H1 (cell line): ENCODE data around the gene MACROD2. TPM values are rescaled to one million over a fixed set of nuclear protein-coding genes. Genes with fewer than 3 reads are reported as not detected.

Experiments
- CTCF ChIA-PET: fragments of 300-600 bp; sonication (Branson Sonifier 250); formaldehyde crosslinking; loops from one replicate; lab custom pipeline; 2021; ENCODE audit not compliant: partially characterized antibody; lab: Charles Lee
- POLR2A ChIA-PET: fragments of 300-600 bp; sonication (Branson Sonifier 250); formaldehyde crosslinking; loops from one replicate; lab custom pipeline; 2021; ENCODE audit warnings: inconsistent platforms; ENCODE audit not compliant: partially characterized antibody; lab: Charles Lee
- DNase-seq, 2 experiments: peaks; one replicate each; pipeline versions ENCODE4 v3.0.0 to v3.0.0-alpha.2; 2010 to 2022; ENCODE audit warnings: low spot score in 2 of 2, low read depth in 1 of 2, mixed read lengths in 1 of 2
- FAIRE-seq: peaks from 2 replicates; lab custom pipeline; 2011; peaks lifted over from hg19 to GRCh38; lab: Jason Lieb, UNC
- H2AFZ ChIP-seq: 2 replicates; pipeline ENCODE4 v1.8.1; 2012; ENCODE audit warnings: low read length, inconsistent platforms
- H2AK5ac ChIP-seq: 2 replicates; pipeline ENCODE4 v1.6.1; 2013; ENCODE audit warnings: low read depth, low read length
- H2BK120ac ChIP-seq: replicated peaks from 2 replicates; pipeline ENCODE3; 2013; ENCODE audit warnings: low read depth, low read length, inconsistent platforms
- H2BK12ac ChIP-seq: 2 replicates; pipeline ENCODE4 v1.6.1; 2013; ENCODE audit warnings: low read depth, low read length
- H2BK15ac ChIP-seq: 2 replicates; pipeline ENCODE4 v1.6.1; 2013; ENCODE audit warnings: low read length
- H2BK20ac ChIP-seq: 2 replicates; pipeline ENCODE4 v1.6.1; 2013; ENCODE audit warnings: low read length
- H2BK5ac ChIP-seq: 2 replicates; pipeline ENCODE4 v1.6.1; 2013; ENCODE audit warnings: low read depth, low read length
- H3K14ac ChIP-seq: 2 replicates; pipeline ENCODE4 v1.6.1; 2013; ENCODE audit warnings: inconsistent platforms; ENCODE audit not compliant: insufficient read length
- H3K18ac ChIP-seq: 2 replicates; pipeline ENCODE4 v1.6.1; 2013; ENCODE audit warnings: low read length; ENCODE audit errors: extremely low read depth
- H3K23ac ChIP-seq: 2 replicates; pipeline ENCODE4 v1.6.1; 2013; ENCODE audit warnings: inconsistent platforms; ENCODE audit not compliant: insufficient read length
- H3K23me2 ChIP-seq: 2 replicates; pipeline ENCODE4 v1.6.1; 2013; ENCODE audit warnings: low read depth, low read length
- H3K27ac ChIP-seq: 2 replicates; pipeline ENCODE4 v1.6.1; 2011; ENCODE audit warnings: low read depth, low read length, inconsistent platforms
- H3K27me3 ChIP-seq, 4 experiments: replicated peaks in 1 of 4; 1 replicate in 1 of 4; 2 replicates in 3 of 4; pipeline versions ENCODE4 v1.6.1 to v1.8.1; 2011 to 2013; ENCODE audit warnings: low read length in 3 of 4, mild to moderate bottlenecking in 3 of 4, inconsistent platforms in 2 of 4, mixed read lengths in 2 of 4, moderate library complexity in 1 of 4; ENCODE audit not compliant: control insufficient read depth in 3 of 4, insufficient read depth in 3 of 4; ENCODE audit errors: extremely low read depth in 1 of 4
- H3K36me3 ChIP-seq, 4 experiments: 2 replicates each; pipeline versions ENCODE4 v1.6.1 to v1.8.1; 2011 to 2013; ENCODE audit warnings: mild to moderate bottlenecking in 4 of 4, low read length in 3 of 4, moderate library complexity in 2 of 4, control low read depth in 1 of 4, inconsistent platforms in 1 of 4; ENCODE audit not compliant: insufficient read depth in 4 of 4, control insufficient read depth in 2 of 4
- H3K4ac ChIP-seq: replicated peaks from 2 replicates; pipeline ENCODE3; 2013; ENCODE audit warnings: low read length, low read depth, mixed read lengths, inconsistent platforms; ENCODE audit not compliant: insufficient read length
- H3K4me1 ChIP-seq, 4 experiments: replicated peaks in 1 of 4; 1 replicate in 1 of 4; 2 replicates in 3 of 4; pipeline versions ENCODE4 v1.6.1 to v1.8.1; 2011 to 2013; ENCODE audit warnings: low read length in 3 of 4, inconsistent platforms in 2 of 4, mixed read lengths in 1 of 4; ENCODE audit not compliant: insufficient read depth in 4 of 4, control insufficient read depth in 3 of 4
- H3K4me2 ChIP-seq, 2 experiments: 2 replicates each; pipeline versions ENCODE4 v1.6.1 to v1.8.1; 2011 to 2013; ENCODE audit warnings: low read depth in 2 of 2, low read length in 2 of 2, control low read depth in 1 of 2, inconsistent platforms in 1 of 2, mild to moderate bottlenecking in 1 of 2; ENCODE audit not compliant: insufficient read depth in 1 of 2
- H3K4me3 ChIP-seq, 4 experiments: fragments of 200-600, 300-600 bp in 1 of 4; sonication (generic), shearing (Covaris generic), sonication (Bioruptor Twin) in 1 of 4; 2 replicates each; pipeline versions ENCODE4 v1.5.1 to v1.8.1; 2011 to 2016; ENCODE audit warnings: low read length in 4 of 4, low read depth in 3 of 4, control low read depth in 2 of 4, inconsistent platforms in 2 of 4, mild to moderate bottlenecking in 2 of 4, mixed read lengths in 1 of 4, moderate library complexity in 1 of 4; ENCODE audit not compliant: insufficient read depth in 2 of 4; ENCODE audit errors: extremely low read depth in 1 of 4
- H3K56ac ChIP-seq: replicated peaks from 2 replicates; pipeline ENCODE3; 2013; ENCODE audit warnings: low read depth, mild to moderate bottlenecking, mixed read lengths, low read length, inconsistent platforms; ENCODE audit not compliant: insufficient read length
- H3K79me1 ChIP-seq: 2 replicates; pipeline ENCODE4 v1.6.1; 2013; ENCODE audit warnings: low read depth, low read length, control low read depth
- H3K79me2 ChIP-seq, 2 experiments: 2 replicates each; pipeline versions ENCODE4 v1.6.1 to v1.8.1; 2012 to 2013; ENCODE audit warnings: low read length in 2 of 2, mild to moderate bottlenecking in 2 of 2, inconsistent platforms in 1 of 2; ENCODE audit not compliant: insufficient read depth in 2 of 2, control insufficient read depth in 1 of 2
- H3K9ac ChIP-seq, 4 experiments: replicated peaks in 1 of 4; 1 replicate in 1 of 4; 2 replicates in 3 of 4; pipeline versions ENCODE4 v1.6.1 to v1.8.1; 2011 to 2013; ENCODE audit warnings: low read depth in 3 of 4, low read length in 3 of 4, control low read depth in 2 of 4, mild to moderate bottlenecking in 2 of 4, moderate library complexity in 2 of 4, inconsistent platforms in 1 of 4; ENCODE audit errors: extremely low read depth in 1 of 4
- H3K9me3 ChIP-seq, 2 experiments: 2 replicates each; pipeline versions ENCODE4 v1.6.1 to v1.8.1; 2012 to 2013; ENCODE audit warnings: mild to moderate bottlenecking in 2 of 2, moderate library complexity in 2 of 2, control low read depth in 1 of 2, inconsistent platforms in 1 of 2, low read depth in 1 of 2, low read length in 1 of 2, mixed read lengths in 1 of 2; ENCODE audit not compliant: insufficient read depth in 2 of 2
- H4K20me1 ChIP-seq, 2 experiments: replicated peaks in 1 of 2; 2 replicates each; pipeline versions ENCODE3 to v1.8.1; 2011 to 2013; ENCODE audit warnings: inconsistent platforms in 2 of 2, low read length in 2 of 2, mild to moderate bottlenecking in 1 of 2; ENCODE audit not compliant: insufficient read depth in 2 of 2, control insufficient read depth in 1 of 2
- H4K5ac ChIP-seq: 2 replicates; pipeline ENCODE4 v1.6.1; 2013; ENCODE audit warnings: low read length, low read depth, mixed read lengths, inconsistent platforms; ENCODE audit not compliant: insufficient read length
- H4K8ac ChIP-seq: 2 replicates; pipeline ENCODE4 v1.8.0; 2013; ENCODE audit warnings: mild to moderate bottlenecking, moderate library complexity, low read length, inconsistent platforms; ENCODE audit not compliant: insufficient read depth; ENCODE audit errors: extremely low read depth
- H4K91ac ChIP-seq: replicated peaks from 2 replicates; pipeline ENCODE3; 2013; ENCODE audit warnings: low read length, mixed read lengths, inconsistent platforms; ENCODE audit not compliant: insufficient read length
- ATF2 ChIP-seq: IDR thresholded peaks from 2 replicates; pipeline ENCODE4 v1.6.1; 2012; ENCODE audit warnings: low read length, inconsistent platforms
- BRCA1 ChIP-seq: IDR thresholded peaks from 2 replicates; pipeline ENCODE4 v1.6.1; 2012; ENCODE audit warnings: low read depth, low read length, improper control_type of control experiment
- CHD1 ChIP-seq: IDR thresholded peaks from 2 replicates; pipeline ENCODE4 v1.6.1; 2012; ENCODE audit warnings: low read depth, low read length, improper control_type of control experiment
- EP300 ChIP-seq, 2 experiments: IDR thresholded peaks; 1 replicate in 1 of 2; 2 replicates in 1 of 2; pipeline ENCODE4 v1.6.1; 2011 to 2012; ENCODE audit warnings: low read depth in 2 of 2, low read length in 2 of 2, mild to moderate bottlenecking in 2 of 2, borderline replicate concordance in 1 of 2, inconsistent platforms in 1 of 2, moderate library complexity in 1 of 2
- FOSL1 ChIP-seq: IDR thresholded peaks from 2 replicates; pipeline ENCODE4 v1.6.1; 2011; ENCODE audit warnings: mild to moderate bottlenecking, low read depth, low read length, moderate library complexity; ENCODE audit not compliant: insufficient read depth
- KDM4A ChIP-seq: IDR thresholded peaks from one replicate; pipeline ENCODE4 v1.7.1; 2012; ENCODE audit warnings: low read depth, mild to moderate bottlenecking, moderate library complexity, low read length, inconsistent platforms; ENCODE audit not compliant: severe bottlenecking
- KDM5A ChIP-seq: fragments of 200-600 bp; IDR thresholded peaks from 2 replicates; pipeline ENCODE4 v1.7.1; 2012; ENCODE audit warnings: mild to moderate bottlenecking, low read length, inconsistent platforms, mixed read lengths
- MAX ChIP-seq: IDR thresholded peaks from 2 replicates; pipeline ENCODE4 v1.6.1; 2012; ENCODE audit warnings: inconsistent platforms
- POLR2A ChIP-seq, 2 experiments: IDR thresholded peaks; 1 replicate in 1 of 2; 2 replicates in 1 of 2; pipeline ENCODE4 v1.6.1; 2011; ENCODE audit warnings: low read depth in 2 of 2, low read length in 2 of 2, mild to moderate bottlenecking in 2 of 2; ENCODE audit errors: control extremely low read depth in 1 of 2
- POU5F1 ChIP-seq: IDR thresholded peaks from 2 replicates; pipeline ENCODE4 v1.6.1; 2011; ENCODE audit warnings: low read depth, mild to moderate bottlenecking, low read length, moderate library complexity
- TAF7 ChIP-seq: optimal IDR thresholded peaks from 2 replicates; pipeline ENCODE3; 2011; ENCODE audit warnings: low read depth, mild to moderate bottlenecking, inconsistent platforms, low read length, moderate library complexity, borderline replicate concordance
- TEAD4 ChIP-seq: IDR thresholded peaks from 2 replicates; pipeline ENCODE4 v1.6.1; 2012; ENCODE audit warnings: low read depth, low read length, inconsistent platforms, mixed read lengths
- polyA plus RNA-seq, 7 experiments: library from polyadenylated mRNA; depleted of rRNA in 3 of 7; stranded (reverse) in 5 of 7; unstranded in 2 of 7; fragments of >200 nt in 5 of 7; fragments of 200-250 nt in 2 of 7; gene quantifications; 1 replicate in 5 of 7; 2 replicates in 1 of 7; 4 replicates in 1 of 7; pipeline versions ENCODE4 v1.2.1 to v1.2.3, GENCODE V29; 2011 to 2013; ENCODE audit warnings: missing spikeins in 2 of 7, mixed read lengths in 2 of 7
- total RNA-seq: library from RNA; stranded (reverse); fragmentation: NEBNext Ultra II Directional; extraction: Animal tissue kit (Norgen Biotek cat#: 25700); gene quantifications from 2 replicates; pipeline ENCODE4 v1.2.1, GENCODE V29; 2021

The MACROD2 gene
- total and polyA plus RNA-seq, 2 of the 8 experiments (the other 6 are each of a cell fraction or from before 2014, with no cell fraction given), result 0.70 to 3.9 TPM

- no peak for TF ChIP-seq MAX
Observed at GRCh38 chr20:15942130-15942529, 1946.8 kb downstream of the MACROD2 start (continued).

GRCh38 chr20:15945289-15945688 lies 1950.0 kb downstream of the MACROD2 start:
- H3K4ac ChIP-seq, result no peak overlapping the region
- no peak overlapping the region for H4K91ac ChIP-seq
- H3K4me1 ChIP-seq, result peaks cover 0 to 7% (median under 1%) of the 10 kb centered on the region in 4 experiments; a peak in 2 of 7 replicates
- H3K14ac ChIP-seq, result no peak overlapping the region
- no peak overlapping the region for H3K4me2 ChIP-seq
- no peaks in the 10 kb centered on the region for H3K36me3 ChIP-seq
- H4K20me1 ChIP-seq, result no peaks in the 10 kb centered on the region
- no peaks in the 10 kb centered on the region for H3K23me2 ChIP-seq
- no peak overlapping the region for H2BK120ac ChIP-seq
- no peak overlapping the region for H2BK5ac ChIP-seq
- no peak overlapping the region for H2BK20ac ChIP-seq
- no peak overlapping the region for H3K23ac ChIP-seq
- no peak overlapping the region for H3K27ac ChIP-seq
- ChIA-PET CTCF (no interaction called here), POLR2A (no interaction called here)
- no peaks in the 10 kb centered on the region for H3K79me1 ChIP-seq
- no peak overlapping the region for H3K18ac ChIP-seq
- DNase-seq (no peak), FAIRE-seq (no peak)
- H2AK5ac ChIP-seq, result no peak overlapping the region
- H3K4me3 ChIP-seq, result no peak overlapping the region
- H3K9me3 ChIP-seq, result no peaks in the 10 kb centered on the region
- no peak overlapping the region for H4K5ac ChIP-seq
- H3K56ac ChIP-seq, result no peak overlapping the region
- no peak overlapping the region for H4K8ac ChIP-seq
- H3K27me3 ChIP-seq, result no peaks in the 10 kb centered on the region
- no peak overlapping the region for H2AFZ ChIP-seq
- no peaks in the 10 kb centered on the region for H3K79me2 ChIP-seq
- H2BK12ac ChIP-seq, result no peak overlapping the region
- no peak overlapping the region for H3K9ac ChIP-seq
- H2BK15ac ChIP-seq, result no peak overlapping the region
- TF ChIP-seq TEAD4 (no peak), POLR2A (IDR thresholded peaks at IDR 0.05; ENCODE audit: control extremely low read depth in 1 of 2, low read depth in 2 of 2, low read length in 2 of 2) (no peak), KDM4A (no peak), CHD1 (no peak), FOSL1 (no peak), ATF2 (no peak), EP300 (IDR thresholded peaks at IDR 0.05; ENCODE audit: borderline replicate concordance in 1 of 2, low read depth in 2 of 2, low read length in 2 of 2) (no peak), BRCA1 (no peak), POU5F1 (no peak), TAF7 (no peak), KDM5A (no peak)
